BJ (cell line): ENCODE results near the gene DCLK2. TPM values are rescaled to one million over a fixed set of nuclear protein-coding genes. Genes with fewer than 3 reads are reported as not detected.

Experiments used
- CTCF ChIA-PET: fragments of 350-600 bp; formaldehyde crosslinking; extraction: SDS; loops from one replicate; lab custom pipeline; 2021; ENCODE audit warnings: antibody characterized with exemption, inconsistent platforms; lab: Yijun Ruan, JAX
- POLR2A ChIA-PET: fragments of 300-600 bp; sonication (Branson Sonifier 250); formaldehyde crosslinking; extraction: SDS; loops from one replicate; lab custom pipeline; 2021; ENCODE audit warnings: antibody characterized with exemption; lab: Charles Lee
- DNase-seq: peaks from one replicate; pipeline ENCODE4 v3.0.0-alpha.2; 2011; ENCODE audit warnings: low read depth
- H3K27me3 ChIP-seq: 2 replicates; pipeline ENCODE4 v1.6.0; 2011; ENCODE audit warnings: low read length; ENCODE audit not compliant: control insufficient read depth, insufficient read depth
- H3K36me3 ChIP-seq: 2 replicates; pipeline ENCODE4 v1.5.1; 2011; ENCODE audit warnings: low read length; ENCODE audit not compliant: control insufficient read depth, insufficient read depth
- H3K4me3 ChIP-seq: 2 replicates; pipeline ENCODE4 v1.5.1; 2011; ENCODE audit warnings: low read depth, mild to moderate bottlenecking, control low read depth, low read length
- CTCF ChIP-seq: IDR thresholded peaks from 2 replicates; pipeline ENCODE4 v1.5.1; 2011; ENCODE audit warnings: low read depth, mild to moderate bottlenecking, control low read depth, inconsistent platforms, low read length, moderate library complexity; ENCODE audit not compliant: insufficient read depth
- polyA plus RNA-seq: library from polyadenylated mRNA; depleted of rRNA; stranded (reverse); fragments of >200 nt; gene quantifications from 2 replicates; pipeline ENCODE4 v1.2.3, GENCODE V29; 2011
- small RNA-seq: library from RNA; depleted of rRNA; stranded (forward); fragments of <200 nt; gene quantifications from one replicate; pipeline ENCODE3, GENCODE V24; 2012; ENCODE audit warnings: low replicate concordance, low read depth; ENCODE audit not compliant: insufficient read length

Gene DCLK2
- polyA plus RNA-seq, 1 experiment, result 38.8 TPM

DNA sequence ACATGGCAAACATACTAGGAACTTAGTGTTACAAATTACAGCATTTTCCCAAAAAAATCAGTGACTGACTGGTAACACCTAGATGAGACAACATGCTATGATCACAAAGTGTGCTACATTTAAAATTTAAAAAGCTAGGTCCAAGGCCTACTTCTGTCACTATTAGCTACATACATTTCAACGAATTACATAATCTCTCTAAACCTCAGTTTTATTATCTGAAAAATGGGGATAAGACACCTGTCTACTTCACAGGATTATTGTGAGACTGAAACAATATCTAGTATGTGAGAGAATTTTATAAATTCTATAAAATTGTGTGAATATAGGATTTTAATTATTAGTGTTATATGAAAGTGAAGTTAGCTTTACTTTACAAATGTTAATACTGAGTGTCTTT lies 228.5 kb downstream of the DCLK2 start:
- TF ChIP-seq CTCF, result no peak

More for the DNA sequence above, 228.5 kb downstream of the DCLK2 start:
- H3K4me3 ChIP-seq, result no peak overlapping the region
- H3K36me3 ChIP-seq, result no peaks in the 10 kb centered on the region
- ChIA-PET CTCF (no interaction called here), POLR2A (no interaction called here)
- H3K27me3 ChIP-seq, result no peaks in the 10 kb centered on the region
- DNase-seq, result no peak

Small RNAs within 50 kb of the gene (small RNA-seq; reads per million reads assigned to genes)
- not detected for gene RNU7-194P
